PC-9 (cell line): ENCODE data around the gene C7. TPM values are rescaled to one million over a fixed set of nuclear protein-coding genes. Genes with fewer than 3 reads are reported as not detected.
A peak's percentile ranks its signal among the peaks of the same experiment; 100 is the strongest.

Source experiments
- BruUV-seq: library from RNA; stranded (reverse); fragments of 400-500 nt; replicated peaks from 2 replicates; lab custom pipeline; 2021; lab: Mats Ljungman, UMichigan
- CTCF ChIA-PET: fragments of 300-600 bp; sonication (Branson Sonifier 250); formaldehyde crosslinking; loops from one replicate; lab custom pipeline; 2022; ENCODE audit warnings: antibody characterized with exemption; lab: Charles Lee
- POLR2A ChIA-PET: fragments of 300-600 bp; sonication (Branson Sonifier 250); formaldehyde crosslinking; loops from one replicate; lab custom pipeline; 2022; ENCODE audit warnings: antibody characterized with exemption; ENCODE audit not compliant: unreplicated experiment; lab: Charles Lee
- DNase-seq, 2 experiments: peaks; one replicate each; pipeline versions ENCODE4 v3.0.0 to v3.0.0-alpha.2; 2015 to 2022; ENCODE audit warnings: mixed read lengths in 1 of 2
- H2AFZ ChIP-seq: fragments of 200-600 bp; sonication (generic); 2 replicates; pipeline ENCODE4 v1.8.1; 2017; ENCODE audit warnings: antibody characterized with exemption
- H3F3A ChIP-seq: fragments of 200-600 bp; sonication (generic); 2 replicates; pipeline ENCODE4 v1.8.1; 2017; ENCODE audit warnings: antibody characterized with exemption, mild to moderate bottlenecking, low read depth; ENCODE audit not compliant: insufficient read depth
- H3K27ac ChIP-seq: fragments of 200-600 bp; sonication (generic); 2 replicates; pipeline ENCODE4 v1.6.1; 2016; ENCODE audit warnings: mixed run types
- H3K27me3 ChIP-seq: fragments of 200-600 bp; sonication (generic); 2 replicates; pipeline ENCODE4 v1.6.1; 2016; ENCODE audit warnings: low read depth, mixed run types; ENCODE audit not compliant: insufficient read depth
- H3K36me3 ChIP-seq: fragments of 200-600 bp; sonication (generic); 2 replicates; pipeline ENCODE4 v1.6.1; 2016; ENCODE audit warnings: low read depth, mixed run types
- H3K4me1 ChIP-seq: fragments of 200-600 bp; sonication (generic); replicated peaks from 2 replicates; pipeline ENCODE4 v1.6.1; 2016; ENCODE audit warnings: mixed run types; ENCODE audit not compliant: insufficient read depth
- H3K4me2 ChIP-seq: fragments of 200-600 bp; sonication (generic); 2 replicates; pipeline ENCODE4 v1.6.1; 2017; ENCODE audit warnings: mixed run types
- H3K4me3 ChIP-seq: fragments of 200-600 bp; sonication (generic); 2 replicates; pipeline ENCODE4 v1.6.1; 2016; ENCODE audit warnings: mixed run types
- H3K79me2 ChIP-seq: fragments of 200-600 bp; sonication (generic); 2 replicates; pipeline ENCODE4 v1.6.1; 2017; ENCODE audit warnings: low read depth, mixed run types
- H3K9me2 ChIP-seq: fragments of 200-600 bp; sonication (generic); 2 replicates; pipeline ENCODE4 v1.8.1; 2017; ENCODE audit warnings: mild to moderate bottlenecking; ENCODE audit not compliant: insufficient read depth
- H3K9me3 ChIP-seq: fragments of 200-600 bp; sonication (generic); 2 replicates; pipeline ENCODE4 v1.8.1; 2016; ENCODE audit warnings: low read depth; ENCODE audit not compliant: insufficient read depth
- H4K20me1 ChIP-seq: fragments of 200-600 bp; sonication (generic); 2 replicates; pipeline ENCODE4 v1.8.1; 2017; ENCODE audit not compliant: insufficient read depth
- EZH2 ChIP-seq: fragments of 200-600 bp; sonication (generic); IDR thresholded peaks from 2 replicates; pipeline ENCODE4 v1.8.0; 2017; ENCODE audit warnings: antibody characterized with exemption, low read depth
- intact Hi-C: fragments of 100-400 bp; cut with micrococcal nuclease; formaldehyde crosslinking; loops from one replicate; pipeline ENCODE4 v1.10.0; 2022; ENCODE audit not compliant: unreplicated experiment
- total RNA-seq: library from RNA; stranded (reverse); gene quantifications from 2 replicates; pipeline ENCODE4 v1.2.3, GENCODE V29; 2021
- TF ChIP-seq, protein P1 (sequence below): fragments of 200-600 bp; sonication (generic); conservative IDR thresholded peaks from 2 replicates; pipeline ENCODE4 v1.6.1; 2017; ENCODE audit warnings: mixed run types, antibody characterized with exemption, mild to moderate bottlenecking, moderate library complexity

The C7 gene
- total RNA-seq, 1 experiment from 2014 or later, result not detected

DNA sequence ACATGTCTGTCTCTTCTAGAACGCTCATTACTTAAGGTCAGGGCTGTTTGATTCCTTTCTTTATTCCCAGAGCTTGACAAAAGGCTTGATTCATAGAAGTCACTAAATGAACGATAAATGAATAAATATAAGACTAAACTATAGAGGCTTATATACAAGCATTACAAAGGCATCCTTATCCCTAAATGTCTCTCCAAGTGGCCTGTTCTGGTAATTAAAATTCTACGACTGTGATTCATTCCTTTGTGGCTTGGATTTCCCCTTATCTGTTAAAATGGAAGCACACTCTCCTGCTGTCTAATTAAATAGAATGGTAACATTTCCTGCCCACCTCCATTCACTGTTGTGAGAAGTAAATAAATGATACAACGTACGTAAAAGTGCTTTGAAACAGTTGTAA is 49.5 kb downstream of the C7 start:
- Histone ChIP-seq H2AFZ (no peak overlapping the region), H3K27ac (no peak overlapping the region), H3K79me2 (no peaks in the 10 kb centered on the region), H3K4me1 (peaks cover 5% of the 10 kb centered on the region; the same call in 1 of the 2 replicates), H3K9me2 (no peaks in the 10 kb centered on the region), H3K4me3 (no peak overlapping the region), H3K4me2 (no peak overlapping the region), H4K20me1 (no peaks in the 10 kb centered on the region), H3K9me3 (peaks cover 14% of the 10 kb centered on the region), H3F3A (no peaks in the 10 kb centered on the region), H3K27me3 (no peaks in the 10 kb centered on the region), H3K36me3 (no peaks in the 10 kb centered on the region)
- TF ChIP-seq, protein P1, sequence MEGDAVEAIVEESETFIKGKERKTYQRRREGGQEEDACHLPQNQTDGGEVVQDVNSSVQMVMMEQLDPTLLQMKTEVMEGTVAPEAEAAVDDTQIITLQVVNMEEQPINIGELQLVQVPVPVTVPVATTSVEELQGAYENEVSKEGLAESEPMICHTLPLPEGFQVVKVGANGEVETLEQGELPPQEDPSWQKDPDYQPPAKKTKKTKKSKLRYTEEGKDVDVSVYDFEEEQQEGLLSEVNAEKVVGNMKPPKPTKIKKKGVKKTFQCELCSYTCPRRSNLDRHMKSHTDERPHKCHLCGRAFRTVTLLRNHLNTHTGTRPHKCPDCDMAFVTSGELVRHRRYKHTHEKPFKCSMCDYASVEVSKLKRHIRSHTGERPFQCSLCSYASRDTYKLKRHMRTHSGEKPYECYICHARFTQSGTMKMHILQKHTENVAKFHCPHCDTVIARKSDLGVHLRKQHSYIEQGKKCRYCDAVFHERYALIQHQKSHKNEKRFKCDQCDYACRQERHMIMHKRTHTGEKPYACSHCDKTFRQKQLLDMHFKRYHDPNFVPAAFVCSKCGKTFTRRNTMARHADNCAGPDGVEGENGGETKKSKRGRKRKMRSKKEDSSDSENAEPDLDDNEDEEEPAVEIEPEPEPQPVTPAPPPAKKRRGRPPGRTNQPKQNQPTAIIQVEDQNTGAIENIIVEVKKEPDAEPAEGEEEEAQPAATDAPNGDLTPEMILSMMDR, result no peak
- no peak for TF ChIP-seq EZH2
- no TSS peak for BruUV-seq
- intact Hi-C loops, result no loop called here
- ChIA-PET CTCF (no interaction called here), POLR2A (no interaction called here)
- DNase-seq, result no peak

DNA sequence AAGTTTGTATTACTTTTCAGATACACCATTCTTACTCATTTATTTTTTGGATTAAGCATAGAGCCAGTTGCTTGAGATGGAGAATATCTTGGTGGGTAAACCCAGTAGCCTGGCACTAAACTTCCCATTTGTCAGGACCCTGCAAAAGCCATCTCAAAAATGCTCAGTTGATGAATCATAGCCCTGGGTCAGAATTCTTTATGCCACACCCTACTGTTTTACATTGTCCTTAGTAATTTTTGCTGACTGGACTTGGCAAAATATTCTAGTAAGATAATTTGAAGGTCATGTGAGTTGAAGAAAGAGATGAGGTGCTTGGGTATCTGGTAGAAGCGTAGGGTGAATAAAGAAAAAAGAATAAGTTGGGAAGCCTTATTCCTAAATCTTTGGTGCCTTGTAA is 50.7 kb downstream of the C7 start:
- Histone ChIP-seq H3K27ac (no peak overlapping the region), H3K9me3 (peaks cover 14% of the 10 kb centered on the region), H3K4me2 (no peak overlapping the region), H3K4me1 (peaks cover 5% of the 10 kb centered on the region; the same call in 1 of the 2 replicates), H3K4me3 (no peak overlapping the region), H3K27me3 (no peaks in the 10 kb centered on the region), H4K20me1 (no peaks in the 10 kb centered on the region), H3F3A (no peaks in the 10 kb centered on the region), H3K79me2 (no peaks in the 10 kb centered on the region), H3K9me2 (no peaks in the 10 kb centered on the region), H3K36me3 (no peaks in the 10 kb centered on the region), H2AFZ (no peak overlapping the region)
- peak in 1 of 2 experiments; percentile 61 for DNase-seq
- ChIA-PET CTCF (no interaction called here), POLR2A (no interaction called here)
- intact Hi-C loops, result no loop called here
- TF ChIP-seq, protein P1, result no peak
- TF ChIP-seq EZH2, result no peak
- BruUV-seq, result no TSS peak

DNA sequence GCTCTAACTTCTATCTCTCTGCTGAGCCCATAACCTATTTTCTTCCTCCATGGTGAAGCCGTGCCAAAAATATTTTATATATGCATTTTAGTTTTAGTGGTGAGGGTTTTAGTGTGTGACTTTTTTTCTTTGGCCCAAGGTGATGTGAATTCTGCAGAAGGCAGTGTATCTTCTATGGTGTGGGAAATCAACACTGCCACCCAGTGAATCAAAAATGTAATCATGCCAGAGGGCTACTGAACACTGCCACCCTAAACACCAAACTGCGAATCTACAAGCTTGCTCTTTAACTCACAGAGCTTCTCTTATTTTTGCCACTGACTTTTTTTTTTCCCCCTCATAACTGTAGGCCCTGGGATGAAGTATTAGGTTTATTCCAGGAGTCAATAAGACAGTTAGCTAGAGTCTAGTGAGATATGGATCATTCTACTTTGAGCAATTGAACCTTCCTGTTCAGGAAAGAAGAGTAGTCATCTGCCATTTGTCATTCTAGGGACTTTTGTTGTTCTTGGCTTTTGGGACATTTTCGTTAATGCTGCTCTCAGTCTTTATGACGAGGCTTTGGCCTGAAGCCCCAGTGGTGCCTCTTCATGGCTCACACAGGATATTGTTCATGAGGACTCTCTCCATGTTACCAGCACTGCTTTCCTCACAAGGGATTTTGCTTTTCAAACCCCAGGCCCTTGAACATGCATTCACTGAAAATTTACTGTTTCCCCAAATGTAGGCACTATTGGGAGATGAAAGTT is 53.1 kb downstream of the C7 start:
- no peak for TF ChIP-seq EZH2
- TF ChIP-seq, protein P1, result no peak
- Histone ChIP-seq H3K9me2 (no peaks in the 10 kb centered on the region), H2AFZ (no peak overlapping the region), H3K4me3 (no peak overlapping the region), H3K9me3 (peaks cover 14% of the 10 kb centered on the region), H3K4me2 (no peak overlapping the region), H4K20me1 (no peaks in the 10 kb centered on the region), H3K27me3 (no peaks in the 10 kb centered on the region), H3K4me1 (peaks cover 5% of the 10 kb centered on the region; the same call in 1 of the 2 replicates), H3K27ac (no peak overlapping the region), H3F3A (no peaks in the 10 kb centered on the region), H3K79me2 (no peaks in the 10 kb centered on the region), H3K36me3 (no peaks in the 10 kb centered on the region)
- ChIA-PET POLR2A (no interaction called here), CTCF (no interaction called here)
- intact Hi-C loops, result no loop called here
- BruUV-seq, result no TSS peak
- no peak for DNase-seq
